NK-92 (cell line): ENCODE measurements around the gene DNAJC1.
"Not testable (repeated sequence)": the region's sequence is repeated elsewhere in the genome, so short reads cannot be mapped to it uniquely, and the experiment has no call there.

Source experiments
- DNase-seq: peaks from one replicate; lab custom pipeline; 2025; ENCODE audit not compliant: unreplicated experiment; lab: John Stamatoyannopoulos, UW

DNAJC1 gene, protein sequence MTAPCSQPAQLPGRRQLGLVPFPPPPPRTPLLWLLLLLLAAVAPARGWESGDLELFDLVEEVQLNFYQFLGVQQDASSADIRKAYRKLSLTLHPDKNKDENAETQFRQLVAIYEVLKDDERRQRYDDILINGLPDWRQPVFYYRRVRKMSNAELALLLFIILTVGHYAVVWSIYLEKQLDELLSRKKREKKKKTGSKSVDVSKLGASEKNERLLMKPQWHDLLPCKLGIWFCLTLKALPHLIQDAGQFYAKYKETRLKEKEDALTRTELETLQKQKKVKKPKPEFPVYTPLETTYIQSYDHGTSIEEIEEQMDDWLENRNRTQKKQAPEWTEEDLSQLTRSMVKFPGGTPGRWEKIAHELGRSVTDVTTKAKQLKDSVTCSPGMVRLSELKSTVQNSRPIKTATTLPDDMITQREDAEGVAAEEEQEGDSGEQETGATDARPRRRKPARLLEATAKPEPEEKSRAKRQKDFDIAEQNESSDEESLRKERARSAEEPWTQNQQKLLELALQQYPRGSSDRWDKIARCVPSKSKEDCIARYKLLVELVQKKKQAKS

DNA sequence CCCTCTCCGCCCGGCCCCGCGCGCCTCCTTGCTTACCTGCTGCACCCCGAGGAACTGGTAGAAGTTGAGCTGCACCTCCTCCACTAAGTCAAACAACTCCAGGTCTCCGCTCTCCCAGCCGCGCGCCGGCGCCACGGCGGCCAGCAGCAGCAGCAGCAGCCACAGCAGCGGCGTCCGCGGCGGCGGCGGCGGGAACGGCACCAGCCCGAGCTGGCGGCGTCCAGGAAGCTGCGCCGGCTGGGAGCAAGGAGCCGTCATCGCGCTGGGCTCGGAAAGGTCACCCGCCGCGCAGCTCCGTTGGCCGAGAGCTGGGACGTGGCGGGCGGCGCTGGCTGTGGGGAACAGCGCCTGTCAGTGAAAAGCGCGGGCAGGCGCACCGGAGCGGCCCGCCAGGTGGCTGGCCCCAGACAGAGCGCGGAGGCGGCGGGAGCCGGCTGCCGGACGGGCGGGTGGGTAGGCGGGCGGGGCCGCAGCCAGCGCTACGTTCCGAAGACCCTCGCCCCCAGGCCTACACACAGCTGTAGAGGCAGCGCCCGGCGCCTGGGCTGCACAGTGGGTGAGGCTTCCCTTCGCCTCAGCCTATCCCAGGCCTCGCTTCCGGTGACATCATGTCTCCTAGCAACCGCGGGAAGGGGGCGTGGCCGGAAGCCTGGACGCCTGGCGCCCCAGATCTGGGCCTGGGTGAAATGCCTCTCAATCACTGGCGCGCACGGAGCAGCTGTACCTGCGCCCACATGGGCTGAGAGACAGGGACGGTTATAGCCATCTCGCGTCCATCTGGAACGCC lies at the start of gene DNAJC1:
Gene DNAJC1, minus strand, starts transcription at position 554 of the 787 bp plus-strand sequence. Its CDS starts 296 bp downstream, at position 258.
- DNase-seq: peak; percentile 73

DNA sequence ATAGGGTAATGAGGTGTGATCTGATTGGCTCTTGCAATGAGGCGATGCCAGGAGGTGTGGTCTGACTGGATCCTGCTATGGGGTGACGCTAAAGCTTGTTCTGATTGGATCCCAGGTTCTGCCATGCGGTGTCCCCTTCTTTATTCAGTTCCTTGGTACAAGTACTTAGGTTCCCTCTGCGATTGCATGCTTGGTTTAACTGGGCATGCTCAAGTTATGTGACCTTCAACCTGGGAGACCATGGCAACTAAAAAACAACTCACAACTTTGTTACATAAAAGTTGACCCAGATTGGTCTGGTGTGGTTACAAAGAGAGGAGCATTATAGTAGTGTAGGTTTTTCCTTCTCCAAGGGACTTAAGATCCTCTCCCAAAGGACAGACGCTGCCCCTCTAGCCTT lies 49.5 kb upstream of the DNAJC1 start:
- no peak for DNase-seq

DNA sequence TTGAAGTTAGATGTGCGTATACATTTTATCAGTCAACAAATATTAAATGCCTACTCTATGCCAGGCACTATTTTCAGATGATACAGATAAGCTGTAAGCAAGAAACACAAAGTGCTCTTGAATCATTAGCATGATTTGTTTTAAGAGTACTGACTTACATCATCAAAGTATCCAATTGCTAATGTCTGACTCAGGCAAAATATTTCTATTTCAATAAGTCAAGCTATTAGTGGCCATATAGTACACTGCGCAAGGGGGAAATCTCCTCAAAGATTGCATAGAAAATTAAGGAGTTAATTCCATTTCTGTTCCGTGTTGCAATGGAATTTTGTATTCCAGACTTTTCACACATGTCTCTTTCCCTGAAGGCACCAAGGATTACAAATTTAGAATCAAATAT lies 46.1 kb upstream of the DNAJC1 start:
- no peak for DNase-seq

DNA sequence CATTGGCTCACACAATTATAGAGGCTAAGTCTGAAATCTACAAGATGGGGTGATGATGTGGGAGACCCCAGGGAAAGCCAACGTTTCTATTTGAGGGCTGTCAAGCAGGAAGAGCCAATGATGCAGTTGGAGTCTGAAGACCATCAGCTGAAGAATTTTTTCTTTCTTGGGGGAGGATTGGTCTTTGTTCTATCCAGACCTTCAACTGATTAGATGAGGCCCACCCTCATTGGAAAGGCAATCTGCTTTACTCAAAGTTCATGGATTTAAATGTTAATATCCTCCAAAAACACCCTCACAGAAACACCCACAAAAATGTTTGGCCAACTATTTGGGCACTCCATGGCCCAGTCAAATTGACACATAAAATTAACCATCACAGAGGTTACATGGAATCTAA lies 44.3 kb upstream of the DNAJC1 start:
- DNase-seq: no peak

DNA sequence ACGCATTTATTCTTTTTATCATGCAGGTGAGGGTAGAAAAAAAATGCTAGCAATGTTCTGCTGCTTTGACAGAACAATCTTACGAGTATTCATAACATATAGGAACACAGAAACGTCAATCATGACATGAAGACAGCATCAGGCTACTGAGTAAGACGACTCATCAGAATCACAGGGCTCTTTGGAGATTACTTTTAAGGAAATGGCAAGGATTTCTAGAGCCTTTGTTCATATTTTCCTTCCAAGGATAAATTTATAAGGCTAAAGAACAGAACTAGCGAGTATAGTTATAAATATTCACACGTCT lies 39.8 kb upstream of the DNAJC1 start:
- DNase-seq: no peak

DNA sequence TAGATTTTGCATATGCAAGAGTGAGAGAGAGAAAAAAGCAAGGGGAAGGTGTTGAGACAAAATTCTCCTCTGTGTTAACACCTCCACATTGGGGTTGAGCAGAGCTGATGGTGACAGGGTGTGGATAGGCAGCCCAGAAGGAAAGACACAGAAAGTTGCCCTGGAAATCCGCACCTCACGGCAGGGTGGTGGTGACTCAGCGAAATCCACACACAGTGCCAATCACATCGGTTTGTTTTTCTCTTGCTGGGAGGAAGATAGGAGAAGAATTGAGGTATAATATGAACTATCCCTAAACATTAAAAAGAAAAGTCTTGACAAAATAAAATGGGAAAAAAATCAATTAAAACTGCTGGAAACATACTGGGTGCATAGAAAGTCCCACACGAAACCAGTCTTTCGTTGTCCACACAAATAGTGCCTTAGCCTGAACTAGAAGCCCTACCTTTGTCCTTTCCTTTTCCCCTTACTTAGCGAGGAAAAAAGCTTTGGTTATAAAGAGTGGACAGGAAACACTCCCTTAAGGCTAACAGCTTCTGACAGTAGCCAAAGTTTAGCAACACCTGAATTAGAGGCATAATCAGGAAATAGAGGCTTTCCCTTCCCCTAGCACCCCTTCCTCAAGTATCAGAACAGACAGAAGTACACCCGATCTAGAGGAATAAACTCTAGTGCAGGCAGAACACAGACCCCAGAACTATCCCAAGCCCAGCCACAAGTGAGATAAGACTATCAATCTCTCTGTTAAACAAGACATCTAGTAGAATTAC lies 39.2 kb upstream of the DNAJC1 start:
- DNase-seq: no peak

DNA sequence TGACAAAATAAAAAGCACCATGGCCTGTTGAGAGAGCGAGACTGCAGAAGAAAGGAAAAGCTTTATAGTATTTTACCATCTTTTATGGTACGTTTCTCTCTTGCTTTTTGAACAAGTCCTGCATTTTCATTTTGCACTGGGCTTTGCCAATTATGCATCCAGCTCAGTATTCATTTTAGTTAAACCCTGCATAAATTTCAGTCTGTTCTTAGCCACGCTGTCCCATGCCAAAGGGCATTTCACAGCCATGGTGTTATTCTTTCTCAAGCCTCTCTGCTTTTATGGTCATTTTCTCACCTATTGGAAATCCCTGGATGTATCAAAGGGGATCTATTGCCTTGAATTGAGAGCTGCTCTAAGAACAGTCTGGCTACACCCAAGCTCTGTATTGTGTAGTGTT lies 30.8 kb upstream of the DNAJC1 start:
- DNase-seq: no peak

DNA sequence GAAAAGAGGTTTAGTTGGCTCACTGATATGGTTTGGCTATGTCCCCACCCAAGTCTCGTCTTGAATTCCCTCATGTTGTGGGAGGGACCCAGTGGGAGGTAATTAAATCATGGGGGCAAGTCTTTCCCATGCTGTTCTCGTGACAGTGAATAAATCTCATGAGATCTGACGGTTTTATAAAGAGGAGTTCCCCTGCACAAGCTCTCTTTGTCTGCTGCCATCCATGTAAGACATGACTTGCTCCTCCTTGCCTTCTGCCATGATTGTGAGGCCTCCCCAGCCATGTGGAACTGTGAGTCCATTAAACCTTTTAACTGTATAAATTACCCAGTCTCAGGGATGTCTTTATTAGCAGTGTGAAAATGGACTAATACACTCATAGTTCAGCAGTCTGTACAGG lies 28.7 kb upstream of the DNAJC1 start:
- not testable (repeated sequence) for DNase-seq

DNA sequence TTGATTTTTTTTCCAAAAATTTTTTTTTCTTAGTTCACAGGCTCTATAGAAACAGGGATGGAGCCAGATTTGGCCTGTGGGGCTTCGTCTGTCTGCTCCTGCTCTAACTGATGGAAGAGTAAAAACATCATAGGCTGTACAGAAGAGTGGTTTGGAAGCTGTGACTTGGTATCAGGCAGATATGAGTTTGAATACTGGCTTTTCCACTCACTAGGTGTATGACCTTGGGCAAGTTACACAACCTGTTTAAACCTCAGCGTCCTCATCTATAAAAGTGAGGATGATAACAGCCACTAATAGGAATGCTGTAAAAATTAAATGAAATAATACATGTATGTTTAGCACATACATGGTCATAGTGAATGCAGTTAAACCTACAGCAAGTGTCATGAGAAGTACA lies 26.9 kb upstream of the DNAJC1 start:
- no peak for DNase-seq

DNA sequence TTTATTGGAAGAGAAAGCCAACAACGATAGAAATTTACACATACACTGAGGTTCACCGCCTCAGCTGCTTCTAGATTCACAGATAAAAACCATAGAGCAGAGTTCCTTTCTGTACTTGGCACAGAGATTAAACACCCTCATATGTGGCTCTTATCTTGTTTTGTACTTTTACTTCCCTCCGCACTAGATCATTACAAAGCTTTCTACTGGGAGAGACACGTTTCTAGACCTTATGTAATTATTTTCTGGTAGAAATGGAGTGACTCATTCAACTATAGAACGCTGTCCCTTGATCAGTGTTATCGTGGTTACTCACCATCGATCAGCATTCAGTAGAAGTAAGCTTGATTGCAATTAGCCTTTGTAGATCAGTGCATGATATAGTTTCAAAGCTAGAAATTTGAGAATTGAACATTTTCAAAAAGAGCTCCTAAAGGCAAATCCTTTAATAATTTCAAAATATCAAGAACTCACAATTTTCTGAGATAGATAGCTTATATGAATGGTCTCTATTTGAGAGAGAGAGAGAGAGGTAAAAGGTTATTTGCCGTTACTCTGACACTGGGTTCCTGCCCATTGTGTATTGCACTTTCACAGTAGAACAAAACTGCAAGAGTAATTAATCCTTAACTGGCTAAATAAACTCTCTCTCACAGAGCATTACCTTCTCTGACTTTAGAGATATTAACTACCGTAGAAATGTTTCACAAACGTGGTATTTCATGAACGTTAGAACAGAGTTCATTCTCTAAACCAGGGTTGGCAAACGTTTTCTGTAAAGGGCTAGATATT lies 26.1 kb upstream of the DNAJC1 start:
- no peak for DNase-seq

DNA sequence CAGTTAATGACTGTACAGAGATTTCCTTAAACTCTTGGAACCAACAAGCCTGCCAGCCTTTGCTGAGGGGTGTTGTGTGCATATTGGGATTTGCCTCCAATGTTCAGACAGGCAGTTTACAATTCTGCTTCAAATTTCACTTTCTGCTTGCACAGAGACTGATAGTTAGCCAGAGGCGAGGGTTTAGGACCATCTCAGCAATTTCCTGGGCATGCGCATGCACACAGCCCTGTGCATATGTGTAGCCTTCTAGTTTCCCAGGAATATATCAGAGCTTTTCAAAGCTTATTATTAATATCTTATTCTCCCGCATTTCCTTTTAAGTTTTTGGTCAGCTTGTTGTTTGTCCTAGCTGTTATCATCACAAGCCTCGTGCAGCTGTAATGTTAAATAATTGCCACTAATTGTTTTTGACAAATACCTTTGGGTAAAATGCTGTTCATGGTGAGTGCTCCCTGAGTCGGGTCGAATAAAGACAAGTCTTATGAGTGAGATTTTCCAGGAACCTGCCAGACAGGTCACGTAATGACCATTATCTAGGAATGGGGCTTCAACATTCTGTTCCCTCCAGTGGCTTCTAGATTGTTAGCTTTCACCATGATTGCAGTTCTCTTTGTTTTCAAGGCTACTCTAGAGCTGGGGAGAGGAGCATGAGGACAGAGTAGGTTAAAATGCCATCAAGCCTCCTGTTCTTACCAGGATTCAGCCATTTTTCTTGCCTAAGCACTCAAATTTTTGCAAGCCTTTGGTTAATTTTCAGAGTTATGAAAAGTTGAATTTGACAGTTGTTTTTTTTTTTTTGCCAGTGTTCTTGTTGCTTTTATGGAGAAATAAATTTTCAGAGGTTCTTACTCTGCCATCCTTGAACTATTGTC lies 24.1 kb upstream of the DNAJC1 start:
- DNase-seq: no peak

DNA sequence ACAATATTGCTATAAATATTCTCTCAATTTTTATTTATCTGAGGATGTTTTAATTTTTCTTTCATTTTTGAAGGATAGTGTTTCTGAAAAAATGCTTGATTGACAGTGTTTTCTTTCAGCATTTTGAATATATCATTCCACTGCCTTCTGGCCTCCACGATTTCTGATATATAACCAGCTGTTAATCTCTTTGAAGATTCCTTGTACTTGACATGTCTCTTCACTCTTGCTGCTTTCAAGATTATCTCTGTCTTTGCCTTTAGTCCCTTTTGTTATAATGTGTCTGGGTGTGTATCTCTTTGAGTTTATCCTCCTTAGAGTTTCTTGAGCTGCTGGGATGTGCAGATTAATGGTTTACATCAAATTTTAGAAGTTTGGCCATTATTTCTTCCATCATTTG lies 22.8 kb upstream of the DNAJC1 start:
- no peak for DNase-seq

DNA sequence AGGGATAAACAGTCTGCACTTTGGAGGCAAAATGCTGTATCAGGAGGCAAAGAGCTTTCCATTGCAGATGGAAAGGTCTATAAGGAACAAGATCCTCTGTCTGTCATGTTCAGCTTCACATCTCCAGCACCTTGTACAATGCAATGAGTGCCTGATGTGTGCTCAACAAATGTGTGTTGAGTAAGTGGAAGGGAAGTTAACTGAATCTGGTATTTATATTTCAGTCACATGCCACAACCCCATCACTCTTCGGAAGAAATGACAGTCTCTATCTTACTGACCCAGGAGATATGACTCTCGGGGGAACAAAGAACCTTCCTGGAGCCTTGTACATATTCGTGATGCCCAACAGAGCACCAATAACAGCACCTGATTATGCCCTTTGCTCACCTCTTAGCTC lies 20.0 kb upstream of the DNAJC1 start:
- DNase-seq: no peak

DNA sequence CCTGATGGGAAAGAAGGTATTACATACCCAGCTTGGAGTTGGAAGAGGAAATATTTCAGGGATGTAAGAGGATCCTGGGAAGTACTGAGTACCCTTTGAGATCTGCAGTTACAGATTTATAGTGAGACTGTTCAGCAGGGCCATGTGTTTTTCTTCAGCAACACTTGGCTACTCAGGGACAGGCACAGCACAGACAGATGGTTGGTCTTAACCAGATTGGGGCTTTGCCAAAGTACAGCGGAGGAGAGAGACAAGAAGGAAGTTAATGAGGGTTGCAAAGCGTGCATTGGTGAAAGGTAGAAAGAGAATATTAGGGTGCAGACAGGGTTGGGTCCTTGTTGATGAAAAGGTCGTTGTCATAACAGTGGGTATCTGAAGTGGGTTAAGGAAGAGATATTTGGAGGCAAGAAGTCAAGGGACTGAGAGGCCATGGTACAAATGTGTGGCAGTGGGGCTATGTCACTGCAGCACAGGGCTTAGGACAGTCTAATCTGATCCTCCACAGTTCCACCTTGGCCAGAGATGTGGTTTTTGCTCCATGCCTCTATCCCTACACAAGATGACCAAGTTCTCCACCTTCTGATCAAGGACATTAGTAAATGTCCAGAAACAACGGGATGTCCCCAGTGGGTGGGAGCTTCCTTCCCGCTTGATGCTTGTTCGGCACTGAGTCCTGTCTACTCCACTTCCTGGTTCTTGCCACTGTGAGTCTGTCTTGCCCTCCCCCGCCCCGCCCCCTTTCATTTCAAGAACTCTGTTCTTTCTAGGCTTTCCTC lies 18.9 kb upstream of the DNAJC1 start:
- DNase-seq: no peak

DNA sequence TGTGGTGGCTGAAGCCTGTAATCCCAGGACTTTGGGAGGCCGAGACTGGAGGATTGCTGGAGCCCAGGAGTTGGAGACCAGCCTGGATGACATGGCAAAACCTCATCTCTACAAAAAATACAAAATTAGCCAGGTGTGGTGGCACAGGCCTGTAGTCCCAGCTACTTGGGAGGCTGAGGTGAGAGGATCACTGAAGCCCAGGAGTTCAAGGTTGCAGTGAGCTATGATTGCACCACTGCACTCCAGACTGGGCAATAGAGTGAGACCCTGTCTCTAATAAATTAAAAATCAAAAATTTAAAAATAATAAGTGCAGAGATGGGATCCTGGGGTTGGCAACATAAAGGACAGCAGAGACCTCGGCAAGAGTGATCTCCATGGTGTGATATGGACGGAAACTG lies 17.6 kb upstream of the DNAJC1 start:
- not testable (repeated sequence) for DNase-seq

DNA sequence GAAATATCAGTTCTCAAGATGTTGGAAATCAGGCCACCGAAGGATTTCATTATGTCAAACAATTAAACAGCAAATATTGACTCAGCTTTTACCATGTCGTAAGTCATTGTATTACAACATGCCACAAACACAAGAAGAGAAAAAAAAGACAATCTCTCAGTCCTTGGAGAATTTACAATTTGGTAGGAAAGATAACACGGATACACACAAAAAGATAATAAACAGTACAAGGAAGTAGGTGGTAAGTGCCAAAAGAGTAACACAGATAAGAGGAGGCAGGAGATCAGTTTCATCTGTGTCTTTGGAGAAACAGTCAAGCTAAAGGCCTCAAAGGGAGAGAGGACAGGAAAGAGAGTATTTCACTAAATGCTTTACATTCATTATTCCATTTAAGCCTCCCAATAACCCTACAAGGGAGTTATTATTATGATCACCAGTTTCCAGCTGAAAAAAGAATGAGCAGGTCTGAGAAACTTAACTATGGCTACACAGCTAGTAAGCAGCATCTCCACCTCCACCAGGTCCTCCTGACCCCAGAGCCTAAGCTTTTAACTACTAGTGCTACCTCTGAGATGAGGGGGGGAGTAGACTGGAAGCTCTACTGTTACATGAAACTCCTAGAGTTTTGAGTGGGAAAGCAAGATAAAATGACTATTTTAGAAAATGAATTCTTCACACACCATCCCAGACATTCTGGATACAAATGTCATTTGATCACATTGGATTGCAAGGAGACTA lies 13.9 kb upstream of the DNAJC1 start:
- no peak for DNase-seq

DNA sequence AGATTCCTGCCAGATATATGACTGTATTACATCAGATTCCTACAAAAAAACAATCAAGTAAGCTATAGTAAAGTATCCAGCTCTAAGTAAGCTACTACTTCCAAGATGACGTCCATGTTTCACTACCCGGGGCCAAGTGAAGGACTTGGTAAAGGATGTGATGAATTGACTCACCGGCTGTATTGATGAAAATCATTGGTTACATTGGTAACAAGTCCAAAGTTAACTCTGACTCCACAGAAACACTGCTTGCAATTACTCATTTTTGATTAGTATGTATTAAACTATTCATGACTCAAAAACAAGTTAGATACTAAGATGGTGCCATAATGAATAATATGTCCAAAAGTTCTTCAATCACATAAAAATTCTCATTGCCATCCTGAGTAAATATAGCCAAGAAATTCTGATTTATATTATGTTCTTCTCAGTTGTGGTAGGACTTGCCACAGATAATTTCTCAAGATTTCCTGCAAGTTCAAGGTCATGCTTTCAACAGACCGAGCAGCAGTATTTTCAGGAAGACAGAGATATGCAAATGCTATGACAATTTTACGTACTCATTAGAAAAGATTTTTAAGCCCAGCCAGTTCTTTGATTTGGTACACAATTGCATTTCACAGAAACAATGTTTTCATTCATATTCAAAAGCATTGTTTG lies 12.6 kb upstream of the DNAJC1 start:
- DNase-seq: no peak

DNA sequence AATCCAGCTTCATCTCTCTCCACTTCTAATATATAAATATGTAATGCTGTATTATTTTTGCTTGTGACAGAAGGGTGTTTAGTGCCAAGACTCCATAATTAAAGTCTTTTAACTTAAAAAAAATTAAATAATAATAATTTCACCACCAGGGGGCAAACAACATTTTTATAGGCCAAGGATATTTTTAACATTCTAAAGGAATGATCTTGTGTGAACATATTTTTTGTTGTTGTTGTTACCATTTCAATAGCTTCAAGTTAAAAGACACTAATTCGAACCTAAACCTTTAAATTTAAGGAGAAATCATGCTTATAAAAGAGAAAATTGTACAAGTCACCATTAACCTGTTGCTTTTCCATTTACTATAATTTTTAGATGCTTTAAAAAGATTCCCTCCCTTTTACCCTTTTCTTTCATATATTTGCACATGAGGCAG lies 7.5 kb upstream of the DNAJC1 start:
- no peak for DNase-seq
